Measurements from ENCODE around the gene TBK1.

The TBK1 gene

GRCh38 chr12:64451687-64452558 lies at the start of gene TBK1:
TSS of gene TBK1 (plus strand) at chr12:64452120. CDS start at chr12:64455871, 3,751 bp downstream.
- DNase-seq = peak; percentile 78

DNA sequence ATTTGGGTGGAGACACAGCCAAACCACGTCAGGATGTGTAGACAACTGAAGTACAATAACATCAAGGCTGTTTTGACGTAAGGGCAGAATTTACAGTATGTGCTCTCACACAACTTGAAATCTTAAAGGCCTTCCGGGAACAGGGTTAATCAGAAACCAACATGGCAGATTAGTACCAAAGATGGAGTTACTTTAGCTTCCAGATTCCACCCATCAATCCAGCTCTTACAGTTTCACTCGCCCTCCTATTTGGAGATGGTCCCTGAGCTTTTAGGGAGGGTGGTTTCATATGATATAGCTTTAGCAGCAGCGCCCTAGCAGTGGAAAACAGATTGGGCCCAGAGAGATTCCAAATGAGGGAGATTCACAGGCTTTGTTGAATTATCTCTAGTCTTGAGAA lies 49.7 kb upstream of the TBK1 start:
- no peak for DNase-seq

DNA sequence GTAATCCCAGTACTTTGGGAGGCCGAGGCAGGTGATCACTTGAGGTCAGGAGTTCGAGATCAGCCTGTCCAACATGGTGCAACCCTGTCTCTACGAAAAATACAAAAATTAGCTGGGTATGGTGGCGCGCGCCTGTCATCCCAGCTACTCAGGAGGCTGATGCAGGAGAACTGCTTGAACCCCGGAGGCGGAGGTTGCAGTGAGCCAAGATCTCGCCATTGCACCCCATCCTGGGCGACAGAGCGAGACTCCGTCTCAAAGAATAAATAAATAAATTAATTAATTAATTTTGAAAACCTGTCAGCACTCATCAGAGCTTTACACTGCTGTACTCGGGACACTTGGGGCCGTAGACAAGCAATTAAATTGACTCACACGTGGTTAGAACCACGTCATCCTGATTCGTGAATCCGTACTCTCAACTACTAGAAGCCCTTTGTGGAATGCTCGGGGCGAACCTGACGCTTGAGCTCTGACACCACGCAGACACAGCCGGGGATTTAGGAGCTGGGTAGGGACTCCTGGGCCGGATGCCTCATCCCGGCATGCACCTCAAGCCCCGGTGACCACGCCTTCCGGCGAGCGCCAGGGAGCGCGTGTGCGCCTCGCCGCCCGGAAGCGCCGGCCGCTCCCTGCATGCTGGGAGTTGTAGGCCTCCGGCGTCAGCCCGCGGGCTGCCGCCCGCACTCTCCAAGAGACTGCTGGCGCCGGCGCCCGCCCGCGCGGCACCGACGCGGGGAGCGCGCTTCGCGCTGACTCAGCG lies 48.0 kb upstream of the TBK1 start, which contains the start of gene XPOT:
Gene XPOT (plus strand): TSS at position 686 of the 763 bp plus-strand sequence. CDS start 5,644 bp downstream, outside the sequence.
- DNase-seq = peak; percentile 95

DNA sequence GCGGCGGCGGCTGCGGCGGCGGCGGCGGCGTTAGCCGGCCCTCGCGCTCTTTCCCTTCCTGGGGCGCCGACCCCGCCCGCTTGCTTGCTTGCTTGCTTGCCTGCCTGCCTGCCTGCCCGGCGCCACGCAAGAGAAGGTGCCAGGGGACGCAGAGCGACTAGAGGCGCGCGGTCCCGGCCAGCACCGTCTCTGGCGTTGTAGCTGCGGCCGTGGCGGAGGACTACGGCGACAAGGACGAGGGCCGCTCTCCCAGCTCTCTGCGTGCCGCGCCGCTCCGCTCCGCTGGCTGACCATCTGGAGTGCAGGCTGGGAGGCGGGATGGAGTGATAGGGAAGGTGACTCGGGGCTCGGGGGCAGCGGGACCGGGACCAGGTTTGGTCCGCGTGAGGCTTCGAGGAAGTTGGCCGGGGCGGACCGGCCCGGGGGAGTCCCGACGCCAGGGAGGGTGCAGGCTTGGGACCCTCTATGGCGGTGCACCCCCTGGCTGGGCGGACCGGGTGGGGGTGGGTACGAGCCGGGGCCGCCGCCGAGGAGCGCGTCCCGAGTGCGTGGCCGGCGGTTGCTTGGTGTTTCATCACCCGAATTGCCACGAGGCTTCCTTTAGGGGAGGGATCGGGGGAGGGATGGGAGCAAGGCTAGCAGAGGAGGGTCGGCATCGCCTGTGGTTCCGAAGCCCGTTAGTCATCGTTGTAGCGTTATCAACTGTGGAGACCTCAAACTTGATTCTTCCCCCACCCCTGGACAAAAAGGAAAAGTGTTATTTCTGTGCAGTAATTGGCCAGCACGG lies 47.3 kb upstream of the TBK1 start:
- DNase-seq = peak; percentile 71

- no peak for DNase-seq
Measured at GRCh38 chr12:64407342-64408223, 44.3 kb upstream of the TBK1 start.

GRCh38 chr12:64411427-64411826 lies 40.5 kb upstream of the TBK1 start:
- DNase-seq = no peak

DNA sequence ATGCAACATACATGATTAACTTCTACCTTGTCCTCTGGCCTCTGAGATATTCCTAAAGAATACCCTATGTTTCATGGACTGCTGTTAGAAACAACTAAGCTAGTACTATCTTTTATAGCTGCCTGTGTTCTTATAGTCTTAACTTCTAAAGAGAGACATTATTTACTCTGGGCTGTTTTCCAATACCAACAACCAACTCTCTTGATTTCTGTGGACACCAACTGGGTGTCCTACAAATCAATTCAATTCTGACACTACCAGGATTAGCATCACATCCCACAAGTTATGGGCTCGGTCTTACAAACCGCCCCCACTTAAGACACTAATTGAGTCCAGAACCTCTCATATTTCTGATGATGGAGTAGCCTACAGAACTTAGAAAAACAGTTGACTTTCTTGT lies 39.5 kb upstream of the TBK1 start:
- no peak for DNase-seq

- DNase-seq = no peak
Measured at GRCh38 chr12:64413884-64414283, 38.0 kb upstream of the TBK1 start.

DNA sequence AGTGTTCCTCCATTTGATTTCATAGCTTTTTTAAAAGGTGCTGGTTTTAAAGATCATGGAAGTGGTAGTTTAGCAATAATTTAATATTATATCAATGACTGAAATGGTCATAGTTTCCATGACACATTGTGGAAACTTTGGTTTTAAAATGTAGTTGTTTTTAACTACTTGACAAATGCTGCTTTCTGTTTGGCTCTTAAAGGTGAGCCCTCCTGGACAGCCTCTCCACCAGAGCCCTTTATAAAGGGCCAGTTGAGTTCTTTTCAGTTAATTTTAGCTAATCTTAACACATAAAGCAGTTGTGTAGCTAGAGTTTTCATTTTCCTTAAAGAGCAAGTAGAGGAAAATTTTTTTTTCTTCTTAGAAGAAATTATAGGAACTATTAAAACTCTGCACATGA lies 33.7 kb upstream of the TBK1 start:
- DNase-seq = no peak

GRCh38 chr12:64419696-64420095 lies 32.2 kb upstream of the TBK1 start:
- peak; percentile 61 for DNase-seq

GRCh38 chr12:64427988-64428387 lies 23.9 kb upstream of the TBK1 start:
- DNase-seq = no peak

DNA sequence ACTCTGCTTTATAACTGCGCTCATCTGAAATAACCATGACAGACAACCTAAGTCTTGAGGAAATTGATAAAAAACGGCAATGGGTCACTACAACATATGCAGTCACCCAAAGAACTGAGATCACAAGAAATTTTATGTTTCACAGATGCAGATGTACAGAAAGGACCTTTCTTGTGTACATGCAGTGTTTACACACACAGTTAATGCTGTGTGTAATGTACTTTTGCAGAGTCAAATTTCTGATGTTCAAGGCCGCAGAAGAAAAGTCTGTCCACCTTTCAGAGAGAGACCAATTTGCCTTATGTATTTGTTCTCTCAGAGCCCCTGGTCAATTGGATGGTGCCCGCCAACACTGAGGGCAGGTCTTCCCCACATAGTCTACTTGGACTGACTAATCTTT lies 23.0 kb upstream of the TBK1 start:
- no peak for DNase-seq

DNA sequence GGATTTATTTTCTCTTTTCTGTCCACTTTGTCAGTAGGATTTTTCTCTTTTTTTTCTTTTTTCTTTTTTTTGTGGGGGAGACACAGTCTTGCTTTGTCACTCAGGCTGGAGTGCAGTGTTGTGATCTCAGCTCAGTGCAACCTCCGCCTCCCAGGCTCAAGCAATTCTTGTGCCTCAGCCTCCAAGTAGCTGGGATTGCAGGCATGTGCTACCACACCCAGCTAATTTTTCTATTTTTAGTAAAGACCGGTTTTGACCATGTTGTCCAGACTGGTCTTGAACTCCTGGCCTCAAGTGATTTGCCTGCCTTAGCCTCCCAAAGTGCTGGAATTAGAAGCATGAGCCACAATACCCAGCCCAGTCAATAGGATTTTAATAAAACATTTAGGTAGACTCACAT lies 21.0 kb upstream of the TBK1 start:
- DNase-seq = no peak

DNA sequence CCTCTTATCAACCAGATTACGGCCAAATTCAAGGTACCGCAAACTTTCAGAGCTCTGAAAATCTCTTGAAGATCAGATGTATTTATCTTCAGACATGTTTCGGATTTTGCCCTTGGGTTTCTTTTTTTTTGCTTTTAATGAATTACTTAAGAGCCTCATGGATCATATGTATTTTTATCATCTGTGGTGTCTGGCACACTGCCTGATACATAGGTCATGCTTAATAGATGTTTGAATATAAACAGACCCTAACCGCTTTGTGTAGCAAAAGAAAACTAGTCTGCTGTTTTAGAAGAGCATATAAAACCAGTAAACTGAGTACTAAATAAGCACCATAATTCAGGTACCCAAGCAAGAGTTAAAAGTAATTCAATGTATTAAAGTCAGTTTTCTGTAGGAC lies 20.1 kb upstream of the TBK1 start:
- DNase-seq = no peak

DNA sequence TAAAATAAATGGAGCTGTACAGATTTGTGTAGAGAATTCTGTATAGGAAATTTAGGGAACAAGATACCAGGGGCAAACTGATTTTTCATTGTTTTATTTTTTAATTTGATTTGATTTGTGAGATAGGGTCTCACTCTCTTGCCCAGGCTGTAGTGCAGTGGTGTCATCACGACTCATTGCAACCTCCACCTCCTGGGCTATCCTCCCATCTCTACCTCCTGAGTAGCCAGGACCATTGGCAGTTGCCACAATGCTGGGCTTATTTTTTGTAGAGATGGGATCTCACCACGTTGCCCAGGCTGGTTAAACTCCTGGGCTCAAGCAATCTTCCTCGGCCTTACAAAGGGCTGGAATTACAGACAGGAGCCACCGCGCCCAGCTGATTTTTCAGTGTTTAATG lies 18.0 kb upstream of the TBK1 start:
- no peak for DNase-seq

- DNase-seq = no peak
Measured at GRCh38 chr12:64440100-64440499, 11.8 kb upstream of the TBK1 start.

DNA sequence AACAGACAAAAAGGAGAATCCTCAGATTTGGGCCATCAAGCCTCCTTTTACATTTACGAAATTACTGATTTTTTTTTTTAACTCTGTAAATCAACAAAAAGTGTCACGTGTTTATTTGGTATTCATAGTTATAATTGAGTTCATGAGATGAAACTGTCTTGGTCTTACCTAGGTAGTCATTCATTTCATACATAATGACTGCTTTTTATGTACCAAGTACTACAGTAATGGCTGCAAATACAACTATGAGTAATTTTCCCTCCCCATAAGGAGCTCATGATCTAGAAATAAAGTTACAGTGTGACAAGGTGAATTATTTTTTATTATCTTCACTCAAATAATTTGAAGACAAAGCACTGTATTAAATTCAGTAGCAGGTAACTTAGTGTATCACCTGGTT lies 6.4 kb upstream of the TBK1 start:
- no peak for DNase-seq

DNA sequence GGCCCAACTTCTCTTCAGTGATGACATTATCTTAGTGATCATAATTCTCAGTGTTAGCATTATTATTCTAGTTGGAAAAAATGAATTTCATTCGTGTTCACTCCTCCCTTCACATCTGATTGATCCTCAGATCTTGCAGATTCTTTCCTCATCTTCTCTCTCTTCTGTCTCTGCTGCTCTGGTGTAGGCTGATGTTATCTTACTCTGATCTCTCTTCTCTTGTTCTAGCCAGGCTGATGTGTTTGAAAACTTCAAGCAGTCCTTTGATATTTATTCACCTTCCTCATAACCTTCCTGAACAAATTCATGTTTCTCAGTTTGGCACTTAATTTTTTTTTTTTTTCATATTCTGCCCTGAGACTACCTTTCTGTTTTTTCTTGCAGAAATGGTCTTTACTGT lies 5.6 kb upstream of the TBK1 start:
- DNase-seq = no peak

DNA sequence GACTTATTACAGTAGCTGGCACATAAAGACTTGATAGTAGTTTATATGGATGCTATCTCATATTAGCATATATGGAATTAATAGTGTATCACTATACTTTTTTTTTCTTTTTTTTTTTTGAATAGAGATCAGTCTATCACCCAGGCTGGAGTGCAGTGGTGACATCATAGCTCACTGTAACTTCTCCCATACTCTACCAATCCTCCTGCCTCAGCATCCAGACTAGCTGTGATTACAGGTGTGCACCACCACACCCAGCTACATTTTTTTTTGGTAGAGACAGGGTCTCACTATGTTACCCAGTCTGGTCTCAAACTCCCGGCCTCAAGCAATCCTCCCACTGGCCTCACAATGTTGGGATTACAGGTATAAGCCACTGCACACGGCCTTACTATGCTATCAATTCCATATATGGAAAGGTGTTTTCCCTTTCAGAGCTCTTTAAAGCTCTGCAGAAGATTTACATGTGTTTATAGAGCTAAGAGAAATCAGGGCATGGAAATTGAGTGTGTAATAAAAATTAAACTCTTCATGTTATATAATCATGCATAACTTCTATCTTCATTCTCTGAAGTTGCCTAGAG lies 1.8 kb upstream of the TBK1 start:
- no peak for DNase-seq

- peak; percentile 49 for DNase-seq
Measured at GRCh38 chr12:64450711-64451486, 1.0 kb upstream of the TBK1 start.

Measured in MV-4-11 (cell line).